GM18867 (cell line): ENCODE results near the gene ATN1.

ENCODE experiments used
- ATAC-seq: cut with Tn5 transposase; IDR thresholded peaks from one replicate; pipeline ENCODE4 v1.9.1; 2021; ENCODE audit warnings: mild to moderate bottlenecking, moderate library complexity; ENCODE audit not compliant: unreplicated experiment

ATN1 gene

GRCh38 chr12:6943722-6944380, 16.1 kb downstream of the ATN1 start, which contains the start of the genes C12orf57 and RNU7-1:
TSS of gene C12orf57 (plus strand) at chr12:6944022. CDS start at chr12:6944122, 100 bp downstream.
TSS of gene RNU7-1 (plus strand) at chr12:6943816.
- peak; percentile 29 for ATAC-seq

- peak; percentile 41 for ATAC-seq
These were observed 16.8 kb downstream of the ATN1 start for GRCh38 chr12:6944381-6945186.

DNA sequence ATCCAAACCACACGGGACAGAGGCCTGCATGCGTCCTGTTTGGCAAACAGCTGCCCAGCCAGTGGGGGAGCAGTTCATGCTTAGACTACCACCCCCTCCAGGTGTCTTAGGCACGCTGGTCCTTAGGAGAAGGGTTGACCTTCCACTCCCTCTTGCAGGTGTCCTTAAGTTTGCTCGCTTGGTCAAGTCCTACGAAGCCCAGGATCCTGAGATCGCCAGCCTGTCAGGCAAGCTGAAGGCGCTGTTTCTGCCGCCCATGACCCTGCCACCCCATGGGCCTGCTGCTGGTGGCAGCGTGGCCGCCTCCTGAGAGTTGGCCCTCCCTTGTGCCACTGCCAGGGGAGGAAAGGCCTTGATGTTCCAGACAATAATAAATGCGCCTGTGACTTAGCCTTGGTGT, 17.9 kb downstream of the ATN1 start:
- no peak for ATAC-seq

DNA sequence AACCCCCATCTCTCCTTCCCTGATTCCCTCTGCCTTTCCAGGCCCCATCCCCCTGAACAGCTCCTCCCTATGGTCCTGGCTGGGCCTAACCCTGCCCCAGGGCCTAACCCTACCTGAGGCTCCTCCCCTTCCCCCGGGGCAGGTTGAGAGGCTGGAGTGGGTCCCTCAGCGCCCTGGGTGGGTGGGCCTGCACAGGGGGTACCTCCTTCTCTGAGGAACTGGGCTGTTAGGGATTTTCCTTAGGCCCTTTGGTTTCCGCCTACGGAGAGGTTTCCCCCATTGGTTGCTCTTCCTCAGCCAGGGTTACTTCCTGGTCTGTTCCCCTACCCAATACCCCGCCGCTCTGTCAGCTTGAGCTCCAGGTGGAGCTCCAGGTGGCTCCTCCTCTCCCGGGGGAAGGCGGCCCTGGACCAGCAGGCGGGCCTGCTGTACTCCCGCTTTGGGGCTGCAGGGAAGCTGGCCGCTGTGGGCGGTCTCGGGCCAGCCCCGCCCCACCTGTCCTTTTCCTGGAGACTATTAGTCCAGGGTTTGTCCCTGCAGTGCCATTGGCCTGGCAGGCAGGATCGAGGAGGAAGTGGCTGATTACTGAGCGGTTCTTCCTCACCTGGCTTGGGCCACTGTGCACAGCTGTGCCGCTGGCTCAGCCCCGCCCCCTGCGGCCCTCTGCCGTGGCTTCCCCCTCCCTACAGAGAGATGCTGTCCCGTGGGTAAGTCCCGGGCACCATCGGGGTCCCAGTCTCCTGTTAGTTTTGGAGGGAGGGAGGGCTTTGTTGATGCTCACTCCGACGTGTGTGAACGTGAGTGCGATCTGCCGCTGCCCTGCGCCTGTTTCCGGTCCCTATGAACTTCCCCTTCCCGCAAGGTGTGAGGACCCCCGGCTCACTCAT, 18.5 kb downstream of the ATN1 start:
- no peak for ATAC-seq

DNA sequence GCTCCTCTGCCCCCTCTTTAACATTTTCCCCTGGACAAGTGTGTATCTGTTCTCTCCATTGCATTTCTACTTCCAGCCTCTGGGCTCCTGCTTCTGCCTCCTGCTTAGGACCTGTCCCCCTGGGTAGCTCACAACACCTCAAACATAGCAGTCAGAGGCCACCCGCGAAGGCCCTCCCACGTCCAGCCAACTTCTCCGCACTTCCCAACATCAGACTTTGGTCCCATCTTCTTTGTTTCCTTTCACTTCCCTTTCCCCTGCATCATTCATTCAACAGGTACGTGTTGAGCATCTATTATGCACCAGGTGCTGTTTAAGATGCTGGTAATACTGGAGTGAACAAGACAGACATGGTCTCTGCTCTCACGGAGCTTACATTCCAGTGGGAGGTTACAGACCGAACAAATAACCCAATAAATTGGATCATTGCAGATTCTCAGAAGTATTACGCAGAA, 19.2 kb downstream of the ATN1 start:
- ATAC-seq: no peak

DNA sequence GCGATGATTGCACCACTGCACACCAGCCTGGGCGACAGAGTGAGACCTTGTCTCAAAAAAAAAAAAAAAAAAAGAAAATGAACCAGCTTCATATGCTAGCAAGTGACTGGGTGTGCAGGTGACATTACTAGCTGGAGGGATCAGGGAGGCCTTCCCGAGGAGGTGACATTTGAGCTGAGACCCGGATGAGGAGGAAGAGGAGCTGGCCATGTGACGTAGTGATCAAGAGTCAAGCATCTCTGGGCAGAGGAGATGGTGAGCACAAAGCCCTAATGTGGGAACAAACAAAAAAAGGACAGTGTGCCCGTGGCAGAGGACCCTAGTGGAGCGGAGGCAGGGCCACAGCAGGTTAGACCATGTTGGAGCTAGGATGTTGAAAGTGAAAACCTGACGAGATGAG, 19.9 kb downstream of the ATN1 start:
- ATAC-seq: no peak

- ATAC-seq: no peak
These were observed 21.3 kb downstream of the ATN1 start for GRCh38 chr12:6948873-6949594.

GRCh38 chr12:6950401-6950801, 22.6 kb downstream of the ATN1 start:
- ATAC-seq: no peak

DNA sequence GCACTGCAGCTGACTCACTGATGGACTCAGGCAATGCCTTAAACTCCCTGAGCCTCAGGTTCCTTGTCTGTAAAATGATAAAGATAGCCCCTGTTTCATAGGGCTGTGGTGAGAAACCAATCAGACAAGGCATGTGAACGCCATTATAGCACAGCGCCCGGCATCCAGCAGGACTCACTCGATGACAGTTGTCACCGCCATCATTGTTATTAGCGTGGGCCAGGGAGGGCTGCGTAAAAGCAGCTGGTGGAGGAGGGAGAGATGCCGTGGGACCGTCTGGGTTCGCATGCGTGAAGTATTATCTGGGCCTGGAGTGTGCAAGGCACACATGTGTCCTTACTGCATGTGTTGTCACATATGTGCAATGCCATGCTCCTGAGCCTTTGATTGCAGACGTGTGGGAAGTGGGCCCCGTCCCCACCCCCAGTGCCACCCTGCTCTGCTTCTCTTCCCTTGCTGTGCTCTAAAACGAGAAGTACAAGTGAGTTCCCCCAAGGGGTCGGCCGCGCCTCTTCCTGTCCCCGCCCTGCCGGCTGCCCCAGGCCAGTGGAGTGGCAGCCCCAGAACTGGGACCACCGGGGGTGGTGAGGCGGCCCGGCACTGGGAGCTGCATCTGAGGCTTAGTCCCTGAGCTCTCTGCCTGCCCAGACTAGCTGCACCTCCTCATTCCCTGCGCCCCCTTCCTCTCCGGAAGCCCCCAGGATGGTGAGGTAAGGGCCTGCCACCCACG, 23.2 kb downstream of the ATN1 start, which contains the start of gene PTPN6:
TSS of gene PTPN6 (plus strand) at position 546 of the 730 bp plus-strand sequence. CDS start at position 703, 157 bp downstream.
- no peak for ATAC-seq

- no peak for ATAC-seq
These were observed 23.9 kb downstream of the ATN1 start for GRCh38 chr12:6951551-6952120.

GRCh38 chr12:6952121-6952862, 24.5 kb downstream of the ATN1 start:
- no peak for ATAC-seq

DNA sequence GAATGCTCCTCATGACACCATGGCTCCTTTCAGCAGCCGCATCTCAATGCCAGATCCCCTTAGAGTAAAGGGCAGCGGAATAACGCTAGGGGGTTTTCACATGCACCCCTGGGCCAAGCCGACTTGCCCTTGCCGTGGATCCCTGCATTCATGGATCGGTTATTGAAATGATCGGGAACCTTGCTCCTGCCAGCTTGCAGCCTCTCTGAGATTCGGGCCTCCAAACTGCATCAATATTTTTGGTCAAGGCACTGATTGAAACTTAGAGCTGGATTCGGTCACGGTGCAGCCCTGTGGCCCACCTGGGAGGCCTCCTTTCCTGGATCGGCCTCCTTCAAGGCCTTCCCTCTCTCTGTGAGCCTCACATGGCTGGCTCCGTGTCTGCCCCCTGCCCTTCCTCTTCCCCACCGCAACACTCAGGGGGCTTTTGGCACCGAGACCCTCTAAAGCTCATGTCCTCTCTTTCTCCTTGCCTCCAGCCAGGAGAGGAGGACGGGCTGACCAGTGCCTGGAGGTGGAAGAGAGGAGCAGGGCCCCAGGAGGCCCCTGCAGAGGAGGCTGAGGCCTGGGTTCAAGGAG, 25.2 kb downstream of the ATN1 start:
- ATAC-seq: no peak

- ATAC-seq: peak; percentile 40
These were observed 25.9 kb downstream of the ATN1 start for GRCh38 chr12:6953442-6954315.

DNA sequence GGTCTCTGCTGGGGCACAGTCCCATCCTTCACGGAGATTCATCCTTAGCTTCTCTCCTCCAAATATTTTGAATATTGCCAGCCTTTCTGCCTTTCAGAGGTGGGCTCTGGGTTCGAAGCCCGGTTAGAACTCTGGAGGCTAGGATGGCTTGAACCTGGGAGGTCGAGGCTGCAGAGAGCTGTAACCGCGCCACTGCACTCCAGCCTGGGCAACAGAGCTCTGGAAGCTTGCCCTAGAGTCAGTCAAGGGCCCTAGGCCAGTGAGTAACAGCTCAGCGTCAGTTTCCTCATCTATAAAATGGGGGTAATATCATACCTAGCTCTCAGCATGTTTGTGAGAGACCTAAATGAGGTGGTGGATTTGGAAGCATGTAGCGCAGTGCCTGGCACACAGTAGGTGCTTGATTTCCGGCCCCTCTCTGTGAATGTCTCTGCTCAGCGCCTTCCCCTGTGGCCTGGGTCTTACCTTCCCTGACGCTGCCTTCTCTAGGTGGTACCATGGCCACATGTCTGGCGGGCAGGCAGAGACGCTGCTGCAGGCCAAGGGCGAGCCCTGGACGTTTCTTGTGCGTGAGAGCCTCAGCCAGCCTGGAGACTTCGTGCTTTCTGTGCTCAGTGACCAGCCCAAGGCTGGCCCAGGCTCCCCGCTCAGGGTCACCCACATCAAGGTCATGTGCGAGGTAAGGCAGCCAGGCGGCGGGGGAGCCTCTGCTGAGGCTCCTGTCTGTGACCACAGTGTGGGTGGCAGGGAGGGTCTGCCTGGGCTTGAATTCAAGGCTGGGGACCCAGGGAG, 26.8 kb downstream of the ATN1 start:
- ATAC-seq: no peak

GRCh38 chr12:6955108-6956020, 27.6 kb downstream of the ATN1 start:
- no peak for ATAC-seq
